ENCODE data around the gene PPP1R13B. TPM values are rescaled to one million over a fixed set of nuclear protein-coding genes. Genes with fewer than 3 reads are reported as not detected.
"Not testable (repeated sequence)": the region's sequence is repeated elsewhere in the genome, so short reads cannot be mapped to it uniquely, and the experiment has no call there.

PPP1R13B gene
- total and polyA plus RNA-seq, 5 donors, result 50.1 to 158 (median 109) TPM

DNA sequence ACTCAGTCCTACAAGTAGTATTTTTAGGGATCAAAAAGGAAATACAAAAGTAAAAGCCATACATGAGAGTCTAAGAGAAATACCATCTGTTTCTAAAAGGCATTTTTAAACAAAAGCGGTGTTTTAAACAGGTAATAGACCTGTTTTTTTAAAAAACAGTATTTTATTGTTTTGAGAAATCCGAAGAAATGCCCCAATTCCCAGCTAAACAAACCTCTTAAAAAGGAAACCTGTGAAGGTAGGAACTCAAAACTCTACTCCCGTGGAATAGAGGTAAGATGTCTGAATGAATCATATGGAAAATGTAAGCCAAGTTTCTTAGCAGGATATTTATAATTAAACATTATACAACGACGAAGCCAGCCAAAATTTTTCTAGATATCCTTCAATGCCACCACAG is 2.0 kb downstream of the PPP1R13B start:
- Histone ChIP-seq H3K4me1 (ENCODE audit: control insufficient read depth, insufficient read depth, low read length) (no peaks in the 10 kb centered on the region), H3K9me3 (ENCODE audit: control insufficient read depth, low read length) (no peaks in the 10 kb centered on the region), H3K27me3 (ENCODE audit: control insufficient read depth, insufficient read depth) (no peaks in the 10 kb centered on the region), H3K4me3 (ENCODE audit: low read length) (no peak overlapping the region), H3K27ac (ENCODE audit: low read length) (no peak overlapping the region)
- intact Hi-C loops (cut with DNase I), result no loop called here
- ATAC-seq, result no peak
- no peak for DNase-seq
- 68% methylated on average over 5 of the region's 5 CpGs for WGBS

- peak in 1 of 2 donors; percentile 32 for ATAC-seq
- H3K9me3 ChIP-seq (ENCODE audit: control insufficient read depth, low read length); H3K27me3 ChIP-seq (ENCODE audit: control insufficient read depth, insufficient read depth); DNase-seq; H3K4me1 ChIP-seq (ENCODE audit: control insufficient read depth, insufficient read depth, low read length); H3K4me3 ChIP-seq (ENCODE audit: low read length); intact Hi-C loops (cut with DNase I): not testable (repeated sequence)
- 73% methylated on average over 12 of the region's 12 CpGs for WGBS
- peak overlapping the region; percentile 52 for H3K27ac ChIP-seq (ENCODE audit: low read length)
Measured at GRCh38 chr14:103841265-103841664, 6.1 kb downstream of the PPP1R13B start.

- ATAC-seq (no peak), DNase-seq (no peak)
- no peak overlapping the region for H3K27ac ChIP-seq (ENCODE audit: low read length)
- no peaks in the 10 kb centered on the region for H3K27me3 ChIP-seq (ENCODE audit: control insufficient read depth, insufficient read depth)
- H3K4me1 ChIP-seq (ENCODE audit: control insufficient read depth, insufficient read depth, low read length), result no peaks in the 10 kb centered on the region
- intact Hi-C loops (cut with DNase I), result no loop called here
- WGBS, result 49% methylated on average over 2 of the region's 2 CpGs
- H3K9me3 ChIP-seq (ENCODE audit: control insufficient read depth, low read length), result no peaks in the 10 kb centered on the region
- no peak overlapping the region for H3K4me3 ChIP-seq (ENCODE audit: low read length)
Measured at GRCh38 chr14:103840014-103840413, 7.4 kb downstream of the PPP1R13B start.

DNA sequence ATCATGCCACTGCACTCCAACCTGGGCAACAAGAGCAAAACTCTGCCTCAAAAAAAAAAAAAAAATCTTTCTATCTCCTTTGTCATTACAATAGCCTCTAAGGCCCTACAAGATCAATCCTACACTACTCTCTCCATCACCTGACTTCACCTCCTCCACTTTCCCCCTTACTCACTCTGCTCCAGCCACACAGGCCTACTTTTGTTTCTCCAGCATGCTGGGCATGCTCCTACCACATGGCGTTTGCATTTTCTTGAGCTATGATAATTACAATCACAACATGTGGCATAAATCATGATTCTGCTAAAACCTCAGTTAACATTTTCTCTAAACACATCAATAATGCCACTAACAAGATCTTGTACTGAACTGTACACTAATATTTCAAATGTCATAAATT is 7.8 kb downstream of the PPP1R13B start:
- no peaks in the 10 kb centered on the region for H3K9me3 ChIP-seq (ENCODE audit: control insufficient read depth, low read length)
- intact Hi-C loops (cut with DNase I), result no loop called here
- ATAC-seq (no peak), DNase-seq (no peak)
- no peaks in the 10 kb centered on the region for H3K4me1 ChIP-seq (ENCODE audit: control insufficient read depth, insufficient read depth, low read length)
- H3K4me3 ChIP-seq (ENCODE audit: low read length), result no peak overlapping the region
- H3K27ac ChIP-seq (ENCODE audit: low read length), result no peak overlapping the region
- no peaks in the 10 kb centered on the region for H3K27me3 ChIP-seq (ENCODE audit: control insufficient read depth, insufficient read depth)
- WGBS, result 48% methylated on average over 1 of the region's 1 CpG

GRCh38 chr14:103838117-103838516 is 9.3 kb downstream of the PPP1R13B start:
- no peak for ATAC-seq

DNA sequence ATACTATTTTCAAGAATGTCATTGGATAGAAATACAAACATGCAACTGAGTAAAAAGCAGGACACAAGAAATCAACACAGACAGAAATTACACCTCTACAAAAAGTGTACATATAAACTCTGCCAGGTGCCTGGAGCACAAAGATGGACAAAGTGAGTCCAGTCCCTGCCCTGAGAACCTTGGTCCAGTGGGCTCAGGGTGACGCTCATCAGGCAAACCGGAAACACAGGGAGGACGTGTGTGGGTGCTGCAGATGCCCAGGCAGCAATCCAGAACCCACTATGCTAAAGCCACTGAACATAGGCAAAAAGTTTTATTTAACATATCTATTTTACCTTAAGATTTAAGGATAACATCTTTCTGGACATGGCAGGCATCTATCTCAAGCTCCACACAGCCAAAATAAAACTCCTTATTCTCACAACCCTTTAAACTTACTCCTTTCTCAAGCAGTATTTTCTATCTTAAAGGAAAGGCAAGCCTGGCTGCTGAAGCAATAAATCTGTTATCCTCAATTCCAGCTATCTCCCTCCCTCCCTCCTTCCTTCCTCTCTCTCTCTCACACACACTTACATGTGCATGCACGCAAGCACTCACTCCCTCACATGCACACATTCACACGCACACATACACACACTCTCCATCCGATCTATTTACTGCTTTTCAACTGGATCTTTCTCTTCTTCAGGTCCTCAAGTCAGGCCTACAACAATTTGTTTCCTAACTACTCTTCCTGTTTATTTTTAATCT is 10.2 kb downstream of the PPP1R13B start:
- intact Hi-C loops (cut with DNase I), result no loop called here
- H3K4me3 ChIP-seq (ENCODE audit: low read length), result no peak overlapping the region
- 31% methylated on average over 6 of the region's 6 CpGs for WGBS
- no peak for ATAC-seq
- no peaks in the 10 kb centered on the region for H3K27me3 ChIP-seq (ENCODE audit: control insufficient read depth, insufficient read depth)
- DNase-seq, result no peak
- H3K27ac ChIP-seq (ENCODE audit: low read length), result no peak overlapping the region
- no peaks in the 10 kb centered on the region for H3K4me1 ChIP-seq (ENCODE audit: control insufficient read depth, insufficient read depth, low read length)
- H3K9me3 ChIP-seq (ENCODE audit: control insufficient read depth, low read length), result no peaks in the 10 kb centered on the region

More at GRCh38 chr14:103838117-103838516, 9.3 kb downstream of the PPP1R13B start:
- Histone ChIP-seq H3K4me1 (ENCODE audit: control insufficient read depth, insufficient read depth, low read length) (no peaks in the 10 kb centered on the region), H3K27ac (ENCODE audit: low read length) (no peak overlapping the region), H3K9me3 (ENCODE audit: control insufficient read depth, low read length) (no peaks in the 10 kb centered on the region), H3K27me3 (ENCODE audit: control insufficient read depth, insufficient read depth) (no peaks in the 10 kb centered on the region), H3K4me3 (ENCODE audit: low read length) (no peak overlapping the region)
- no peak for DNase-seq
- WGBS, result 42% methylated on average over 1 of the region's 1 CpG
- intact Hi-C loops (cut with DNase I), result no loop called here

GRCh38 chr14:103834956-103835355 is 12.4 kb downstream of the PPP1R13B start:
- Histone ChIP-seq H3K4me3 (ENCODE audit: low read length) (no peak overlapping the region), H3K4me1 (ENCODE audit: control insufficient read depth, insufficient read depth, low read length) (no peaks in the 10 kb centered on the region), H3K27me3 (ENCODE audit: control insufficient read depth, insufficient read depth) (no peaks in the 10 kb centered on the region), H3K9me3 (ENCODE audit: control insufficient read depth, low read length) (no peaks in the 10 kb centered on the region), H3K27ac (ENCODE audit: low read length) (no peak overlapping the region)
- DNase-seq (no peak), ATAC-seq (no peak)
- WGBS, result 96% methylated on average over 2 of the region's 2 CpGs
- intact Hi-C loops (cut with DNase I), result no loop called here

- Histone ChIP-seq H3K9me3 (ENCODE audit: control insufficient read depth, low read length) (no peaks in the 10 kb centered on the region), H3K27ac (ENCODE audit: low read length) (no peak overlapping the region), H3K4me3 (ENCODE audit: low read length) (no peak overlapping the region), H3K4me1 (ENCODE audit: control insufficient read depth, insufficient read depth, low read length) (no peaks in the 10 kb centered on the region), H3K27me3 (ENCODE audit: control insufficient read depth, insufficient read depth) (no peaks in the 10 kb centered on the region)
- ATAC-seq, result no peak
- WGBS, result 71% methylated on average over 4 of the region's 4 CpGs
- DNase-seq, result no peak
- intact Hi-C loops (cut with DNase I), result no loop called here
Measured at GRCh38 chr14:103833711-103834110, 13.7 kb downstream of the PPP1R13B start.

DNA sequence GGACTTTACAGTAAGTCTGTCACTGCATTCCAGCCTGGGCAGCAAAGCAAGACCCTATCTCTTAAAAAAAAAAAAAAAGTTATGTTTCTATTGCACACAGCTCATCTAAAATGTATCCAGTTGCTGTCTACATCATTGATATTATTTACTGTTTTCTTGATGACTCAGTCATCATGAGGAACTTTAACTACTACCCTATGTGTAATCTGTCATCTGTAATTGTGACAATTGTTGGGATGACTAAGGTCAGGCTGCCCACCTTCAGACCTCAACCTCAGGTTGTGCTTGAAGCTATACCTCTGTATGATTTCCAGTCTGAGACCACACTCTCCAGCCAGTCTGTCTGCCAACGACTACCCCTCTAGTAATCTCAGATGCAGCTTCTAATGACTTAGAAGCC is 15.3 kb downstream of the PPP1R13B start:
- H3K4me3 ChIP-seq (ENCODE audit: low read length), result no peak overlapping the region
- ATAC-seq (no peak), DNase-seq (no peak)
- H3K9me3 ChIP-seq (ENCODE audit: control insufficient read depth, low read length), result no peaks in the 10 kb centered on the region
- no peaks in the 10 kb centered on the region for H3K27me3 ChIP-seq (ENCODE audit: control insufficient read depth, insufficient read depth)
- no peak overlapping the region for H3K27ac ChIP-seq (ENCODE audit: low read length)
- intact Hi-C loops (cut with DNase I), result no loop called here
- 63% methylated on average over 1 of the region's 1 CpG for WGBS
- peaks cover 5% of the 10 kb centered on the region for H3K4me1 ChIP-seq (ENCODE audit: control insufficient read depth, insufficient read depth, low read length)

DNA sequence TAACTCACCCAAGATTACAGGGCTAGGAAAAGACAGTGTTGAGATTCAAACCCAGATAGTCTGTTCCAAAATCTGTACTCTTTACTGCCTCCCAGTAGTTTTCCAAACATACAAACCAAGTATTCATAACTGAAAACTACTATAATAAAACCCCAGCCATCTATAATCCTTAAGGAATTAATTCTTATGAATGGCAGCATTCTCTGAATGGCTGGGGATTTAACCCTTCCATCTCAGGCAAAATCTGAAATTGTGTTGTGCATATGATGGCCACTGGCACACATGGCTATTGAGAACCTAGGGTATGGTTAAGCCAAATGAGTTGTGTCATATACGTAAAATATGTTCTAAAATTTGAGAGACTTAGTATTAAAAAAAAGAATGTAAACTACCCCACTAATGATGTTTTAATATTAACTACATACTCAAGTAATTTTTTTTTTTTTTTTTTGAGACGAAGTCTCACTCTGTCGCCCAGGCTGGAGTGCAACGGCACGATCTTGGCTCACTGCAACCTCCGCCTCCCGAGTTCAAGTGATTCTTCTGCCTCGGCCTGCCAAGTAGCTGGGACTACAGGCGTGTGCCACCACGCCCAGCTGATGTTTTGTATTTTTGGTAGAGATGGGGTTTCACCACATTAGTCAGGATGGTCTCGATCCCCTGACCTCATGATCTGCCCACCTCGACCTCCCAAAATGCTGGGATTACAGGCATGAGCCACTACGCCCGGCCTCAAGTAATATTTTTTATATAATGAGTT is 16.7 kb downstream of the PPP1R13B start:
- no peak overlapping the region for H3K4me3 ChIP-seq (ENCODE audit: low read length)
- no peak for ATAC-seq

GRCh38 chr14:103828315-103828967 is 18.9 kb downstream of the PPP1R13B start:
- Histone ChIP-seq H3K4me1 (ENCODE audit: control insufficient read depth, insufficient read depth, low read length) (peaks cover 5% of the 10 kb centered on the region), H3K27ac (ENCODE audit: low read length) (peak overlapping the region; percentile 47), H3K4me3 (ENCODE audit: low read length) (no peak overlapping the region), H3K9me3 (ENCODE audit: control insufficient read depth, low read length) (no peaks in the 10 kb centered on the region), H3K27me3 (ENCODE audit: control insufficient read depth, insufficient read depth) (no peaks in the 10 kb centered on the region)
- intact Hi-C loops (cut with DNase I), result no loop called here
- WGBS, result 33% methylated on average over 9 of the region's 9 CpGs
- DNase-seq, result peak; percentile 54 to 69 (median 66)
- ATAC-seq, result peak; percentile 43 to 54

More for the DNA sequence above, 16.7 kb downstream of the PPP1R13B start:
- no peak overlapping the region for H3K27ac ChIP-seq (ENCODE audit: low read length)
- intact Hi-C loops (cut with DNase I), result no loop called here
- 79% methylated on average over 14 of the region's 14 CpGs for WGBS
- H3K27me3 ChIP-seq (ENCODE audit: control insufficient read depth, insufficient read depth), result no peaks in the 10 kb centered on the region
- H3K4me1 ChIP-seq (ENCODE audit: control insufficient read depth, insufficient read depth, low read length), result peaks cover 5% of the 10 kb centered on the region
- no peaks in the 10 kb centered on the region for H3K9me3 ChIP-seq (ENCODE audit: control insufficient read depth, low read length)
- DNase-seq, result no peak

Measured in right cardiac atrium (tissue), 5 donors.